GM23248 (cell line): ENCODE results near the gene SEMA3C. TPM values are rescaled to one million over a fixed set of nuclear protein-coding genes. Genes with fewer than 3 reads are reported as not detected.
A peak's percentile ranks its signal among the peaks of the same experiment; 100 is the strongest.

Experiments used
- DNase-seq: peaks from one replicate; pipeline ENCODE4 v3.0.0-alpha.2; 2015
- H2AFZ ChIP-seq: fragments of 200-600 bp; sonication (generic); 2 replicates; pipeline ENCODE4 v1.6.1; 2016; ENCODE audit warnings: antibody characterized with exemption
- H3F3A ChIP-seq: fragments of 200-600 bp; sonication (generic); 2 replicates; pipeline ENCODE4 v1.6.1; 2016; ENCODE audit warnings: mild to moderate bottlenecking, antibody characterized with exemption, mixed run types; ENCODE audit not compliant: insufficient read depth
- H3K27ac ChIP-seq: fragments of 200-600 bp; sonication (generic); 2 replicates; pipeline ENCODE4 v1.5.1; 2016; ENCODE audit warnings: mild to moderate bottlenecking
- H3K27me3 ChIP-seq: fragments of 200-600 bp; sonication (generic); replicated peaks from 2 replicates; pipeline ENCODE4 v1.6.1; 2016; ENCODE audit warnings: mild to moderate bottlenecking; ENCODE audit not compliant: insufficient read depth
- H3K36me3 ChIP-seq: fragments of 200-600 bp; sonication (generic); 2 replicates; pipeline ENCODE4 v1.6.1; 2016; ENCODE audit warnings: low read depth, mild to moderate bottlenecking
- H3K4me1 ChIP-seq: fragments of 200-600 bp; sonication (generic); 2 replicates; pipeline ENCODE4 v1.6.1; 2016; ENCODE audit warnings: mild to moderate bottlenecking; ENCODE audit not compliant: insufficient read depth
- H3K4me2 ChIP-seq: fragments of 200-600 bp; sonication (generic); one replicate; pipeline ENCODE4 v1.6.1; 2016; ENCODE audit warnings: mild to moderate bottlenecking; ENCODE audit not compliant: unreplicated experiment
- H3K4me3 ChIP-seq: fragments of 200-600 bp; sonication (generic); 2 replicates; pipeline ENCODE4 v1.5.1; 2016; ENCODE audit warnings: mild to moderate bottlenecking
- H3K79me2 ChIP-seq: fragments of 200-600 bp; sonication (generic); 2 replicates; pipeline ENCODE4 v1.6.1; 2016; ENCODE audit warnings: mild to moderate bottlenecking; ENCODE audit not compliant: insufficient read depth
- H3K9ac ChIP-seq: fragments of 200-600 bp; sonication (generic); 2 replicates; pipeline ENCODE4 v1.6.1; 2016; ENCODE audit warnings: mild to moderate bottlenecking
- H3K9me2 ChIP-seq: fragments of 200-600 bp; sonication (generic); 2 replicates; pipeline ENCODE4 v1.6.1; 2016; ENCODE audit warnings: mixed run types, mild to moderate bottlenecking, moderate library complexity; ENCODE audit not compliant: insufficient read depth
- H3K9me3 ChIP-seq: fragments of 200-600 bp; sonication (generic); one replicate; pipeline ENCODE4 v1.6.1; 2017; ENCODE audit warnings: low read depth
- H4K20me1 ChIP-seq: fragments of 200-600 bp; sonication (generic); 2 replicates; pipeline ENCODE4 v1.6.0; 2016; ENCODE audit not compliant: insufficient read depth
- EZH2 ChIP-seq: fragments of 200-600 bp; sonication (generic); IDR thresholded peaks from 2 replicates; pipeline ENCODE4 v1.6.1; 2018; ENCODE audit warnings: antibody characterized with exemption, mild to moderate bottlenecking; ENCODE audit not compliant: insufficient read depth, poor library complexity, severe bottlenecking
- EZH2phosphoT487 ChIP-seq: fragments of 200-600 bp; sonication (generic); IDR thresholded peaks from 2 replicates; pipeline ENCODE4 v1.6.1; 2018; ENCODE audit warnings: antibody characterized with exemption, moderate library complexity, mild to moderate bottlenecking, low read depth; ENCODE audit not compliant: insufficient read depth
- WGBS, 2 experiments: methylation state at CpG; one replicate each; pipeline ENCODE4 v1.1.6; 2015 to 2017; ENCODE audit warnings: low lambda C conversion rate in 2 of 2, low coverage in 1 of 2; ENCODE audit errors: missing lambda C conversion rate in 2 of 2; 5-methylcytosine and 5-hydroxymethylcytosine counted together
- in situ Hi-C: fragments of 300-500 bp; cut with MboI; formaldehyde crosslinking; loops from 2 replicates; pipeline ENCODE4 v1.15.0; 2020
- polyA plus RNA-seq: library from polyadenylated mRNA; unstranded; fragments of >200 nt; fragmentation: Nextera tagmentation; extraction: Ambion mirVana; gene quantifications from 2 replicates; pipeline ENCODE4 v1.2.1, GENCODE V29; 2016
- total RNA-seq: library from RNA; depleted of rRNA; stranded (reverse); fragments of >200 nt; shearing (Covaris generic); gene quantifications from 2 replicates; pipeline ENCODE4 v1.2.3, GENCODE V29; 2014; rRNA removed

SEMA3C gene
- 612 and 756 TPM in 2 replicates for total RNA-seq
- 308 and 316 TPM in 2 replicates for polyA plus RNA-seq

DNA sequence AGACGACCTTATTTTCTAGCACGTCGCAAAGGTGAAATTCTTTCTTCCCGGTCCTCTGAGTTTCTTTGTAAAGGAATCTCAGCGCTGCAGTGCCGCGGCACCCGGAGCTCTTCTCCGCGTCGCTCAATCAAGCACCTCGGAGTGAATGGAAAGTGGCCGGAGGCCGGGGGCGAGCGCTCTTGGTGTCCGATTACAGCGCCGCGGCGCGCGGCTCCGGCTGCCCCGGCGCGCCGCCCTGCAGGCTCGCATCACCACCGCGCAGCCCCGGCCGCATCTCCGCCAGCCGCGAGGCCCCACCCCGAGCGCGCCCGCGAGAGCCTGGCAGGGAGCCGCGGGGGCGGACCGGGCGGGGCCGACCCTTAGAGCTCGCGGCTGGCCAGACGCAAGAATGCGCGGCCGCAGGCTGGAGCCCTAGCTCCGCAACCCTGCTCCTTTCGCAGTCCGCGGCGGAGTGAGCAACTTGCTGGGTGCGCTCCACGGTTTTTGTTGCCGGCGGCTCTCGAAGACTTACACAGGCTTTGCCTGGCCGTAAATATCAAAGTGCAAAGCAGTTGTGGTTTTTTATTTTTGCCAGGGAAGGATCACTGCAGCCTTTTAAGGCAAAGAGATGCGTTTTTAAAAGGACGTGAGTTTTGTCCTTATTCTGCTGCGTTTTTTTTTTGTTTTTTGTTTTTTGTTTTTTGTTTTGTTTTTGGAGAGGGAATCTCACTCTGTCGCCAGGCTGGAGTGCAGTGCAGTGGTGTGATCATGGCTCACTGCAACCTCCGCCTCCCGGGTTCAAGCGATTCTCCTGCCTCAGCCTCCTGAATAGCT is at the start of gene SEMA3C:
TSS of gene SEMA3C (minus strand) at position 143 of the 813 bp plus-strand sequence. CDS start 2,270 bp downstream, outside the sequence.
- 1 to 3% methylated on average over 38 to 70 of the region's 71 CpGs for WGBS, 2 experiments

DNA sequence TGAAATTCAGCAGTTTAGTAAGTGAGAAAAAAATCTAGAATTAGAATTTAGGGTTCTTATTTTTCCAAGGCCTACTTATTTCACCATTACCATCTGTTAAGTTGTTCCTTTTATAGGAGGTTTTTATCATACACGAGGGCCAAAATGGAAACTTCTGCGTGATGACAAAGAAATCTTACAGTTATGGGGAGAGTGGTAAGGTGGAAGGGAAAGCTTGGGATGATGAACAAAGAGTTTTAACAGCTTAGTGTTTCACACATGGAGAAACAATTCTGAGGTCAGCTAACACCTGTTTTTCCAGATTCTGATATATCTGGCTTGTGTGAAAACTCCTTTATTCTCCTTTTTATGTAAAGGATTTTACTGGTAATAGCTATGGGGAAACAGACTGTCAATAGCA is 49.8 kb upstream of the SEMA3C start:
- Histone ChIP-seq H3K9me3 (no peaks in the 10 kb centered on the region), H3K36me3 (no peaks in the 10 kb centered on the region)
- 93 to 100% methylated on average over 2 of the region's 2 CpGs for WGBS, 2 experiments

More for the DNA sequence above, at the start of gene SEMA3C:
- Histone ChIP-seq H3K9me2 (no peaks in the 10 kb centered on the region), H3K79me2 (peaks cover 47% of the 10 kb centered on the region), H3K4me2 (peak within 1 kb of the TSS; percentile 93), H3K9ac (peak within 1 kb of the TSS; percentile 83), H3K36me3 (peaks cover 24% of the 10 kb centered on the region), H4K20me1 (0 out of 2 replicates have a peak, but pooled peaks cover 4% of the 10 kb centered on the region), H2AFZ (peak within 1 kb of the TSS; percentile 74), H3F3A (peaks cover 42% of the 10 kb centered on the region), H3K4me3 (peak within 1 kb of the TSS; percentile 99), H3K9me3 (no peaks in the 10 kb centered on the region), H3K27me3 (no peaks in the 10 kb centered on the region), H3K4me1 (peaks cover 24% of the 10 kb centered on the region), H3K27ac (peak within 1 kb of the TSS; percentile 60)
- peak; percentile 99 for DNase-seq
- no peak for TF ChIP-seq EZH2phosphoT487
- TF ChIP-seq EZH2: no peak
- in situ Hi-C loops: loop anchor here (5.0 to 10.0 kb wide), 2 partner anchors 214 to 543 kb away; no protein-coding TSS in a partner anchor

GRCh38 chr7:80967917-80968297 is 49.1 kb upstream of the SEMA3C start:
- no peak for DNase-seq
- Histone ChIP-seq H3K4me1 (0 out of 2 replicates have a peak, but pooled peaks cover 5% of the 10 kb centered on the region), H3F3A (no peaks in the 10 kb centered on the region), H3K4me2 (no peak overlapping the region), H4K20me1 (no peaks in the 10 kb centered on the region), H2AFZ (no peak overlapping the region), H3K9me3 (no peaks in the 10 kb centered on the region), H3K9me2 (no peaks in the 10 kb centered on the region), H3K79me2 (no peaks in the 10 kb centered on the region), H3K9ac (no peak overlapping the region), H3K4me3 (no peak overlapping the region), H3K36me3 (no peaks in the 10 kb centered on the region), H3K27me3 (no peaks in the 10 kb centered on the region), H3K27ac (no peak overlapping the region)
- TF ChIP-seq EZH2 (no peak), EZH2phosphoT487 (no peak)
- in situ Hi-C loops: no loop called here
- 86 to 91% methylated on average over 5 of the region's 5 CpGs for WGBS, 2 experiments

More for the DNA sequence above, 49.8 kb upstream of the SEMA3C start:
- no peak overlapping the region for H3K9ac ChIP-seq
- H3K79me2 ChIP-seq: no peaks in the 10 kb centered on the region
- no peak for TF ChIP-seq EZH2
- no peak for TF ChIP-seq EZH2phosphoT487
- no peaks in the 10 kb centered on the region for H4K20me1 ChIP-seq
- 0 out of 2 replicates have a peak, but pooled peaks cover 5% of the 10 kb centered on the region for H3K4me1 ChIP-seq
- H3F3A ChIP-seq: no peaks in the 10 kb centered on the region
- H3K4me2 ChIP-seq: no peak overlapping the region
- in situ Hi-C loops: no loop called here
- H2AFZ ChIP-seq: no peak overlapping the region
- H3K9me2 ChIP-seq: no peaks in the 10 kb centered on the region
- no peak for DNase-seq
- no peak overlapping the region for H3K4me3 ChIP-seq
- H3K27ac ChIP-seq: no peak overlapping the region
- no peaks in the 10 kb centered on the region for H3K27me3 ChIP-seq

- no peak overlapping the region for H3K4me2 ChIP-seq
- no peak overlapping the region for H3K4me3 ChIP-seq
- H3K9ac ChIP-seq: no peak overlapping the region
- H3K79me2 ChIP-seq: no peaks in the 10 kb centered on the region
- no peaks in the 10 kb centered on the region for H3F3A ChIP-seq
- TF ChIP-seq EZH2phosphoT487 (no peak), EZH2 (no peak)
- no peaks in the 10 kb centered on the region for H3K36me3 ChIP-seq
- no peaks in the 10 kb centered on the region for H3K27me3 ChIP-seq
- in situ Hi-C loops: no loop called here
- H4K20me1 ChIP-seq: no peaks in the 10 kb centered on the region
- 0 out of 2 replicates have a peak, but pooled peaks cover 5% of the 10 kb centered on the region for H3K4me1 ChIP-seq
- no peak overlapping the region for H3K27ac ChIP-seq
- H2AFZ ChIP-seq: no peak overlapping the region
- no peaks in the 10 kb centered on the region for H3K9me2 ChIP-seq
- DNase-seq: no peak
- 47% methylated on average over 3 of the region's 3 CpGs for WGBS, 2 experiments
- H3K9me3 ChIP-seq: no peaks in the 10 kb centered on the region
These were observed 48.4 kb upstream of the SEMA3C start for GRCh38 chr7:80967071-80967916.
